ENCODE measurements around the gene MPHOSPH9. TPM values are rescaled to one million over a fixed set of nuclear protein-coding genes. Genes with fewer than 3 reads are reported as not detected.
A peak's percentile ranks its signal among the peaks of the same experiment; 100 is the strongest.

Gene MPHOSPH9
- total and polyA plus RNA-seq, 11 donors = 6.0 to 32.3 (median 20.4) TPM

DNA sequence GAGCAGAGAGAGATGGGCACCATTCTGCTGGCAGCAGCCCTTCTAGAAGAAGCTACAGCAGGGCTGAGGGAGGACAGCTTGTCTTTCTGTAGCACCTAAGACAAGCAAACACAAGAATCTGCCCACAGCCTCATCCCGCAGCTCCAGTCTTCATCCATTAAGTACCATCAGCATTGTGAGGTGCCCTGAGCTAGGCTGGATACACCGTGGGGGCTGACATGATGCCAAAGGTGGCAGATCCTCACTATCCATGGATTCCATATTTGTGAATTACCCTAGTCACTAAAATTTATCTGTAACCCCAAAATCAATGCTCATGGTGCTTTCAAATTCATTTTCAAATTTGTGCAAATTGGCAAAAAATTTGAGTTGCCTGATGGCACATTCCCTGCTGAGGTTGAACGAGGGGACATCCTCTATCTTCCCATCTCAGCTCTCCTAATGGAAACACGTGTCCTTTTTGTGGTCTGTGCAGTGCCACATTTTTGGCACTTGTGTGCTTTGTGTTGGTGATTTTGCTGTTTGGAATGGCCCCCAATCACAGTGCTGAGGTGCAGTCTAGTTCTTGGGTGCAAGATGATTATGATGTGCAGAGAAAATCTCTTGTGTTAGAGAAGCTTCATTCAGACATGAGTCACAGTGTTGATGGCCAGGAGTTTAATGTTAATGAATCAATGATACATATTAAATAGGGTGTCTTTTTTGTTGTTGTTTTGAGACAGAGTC lies 89.0 kb downstream of the MPHOSPH9 start:
- no peak overlapping the region for H3K4me3 ChIP-seq
- ATAC-seq (no peak), DNase-seq (no peak)
- H3K27me3 ChIP-seq = no peaks in the 10 kb centered on the region
- intact Hi-C loops (cut with DNase I) = loop anchor here in 7 of 10 donors (5.0 to 10.0 kb wide), 2 partner anchors 37 to 49 kb away; no protein-coding TSS in a partner anchor
- no peaks in the 10 kb centered on the region for H3K9me3 ChIP-seq
- H3K36me3 ChIP-seq = no peaks in the 10 kb centered on the region
- 74 to 79% (median 76%) methylated on average over 4 of the region's 4 CpGs for WGBS, 4 donors
- peaks cover 8 to 55% (median 45%) of the 10 kb centered on the region in 12 donors for H3K4me1 ChIP-seq
- no peak for TF ChIP-seq POLR2A (IDR thresholded peaks at IDR 0.05)
- TF ChIP-seq, protein P1, sequence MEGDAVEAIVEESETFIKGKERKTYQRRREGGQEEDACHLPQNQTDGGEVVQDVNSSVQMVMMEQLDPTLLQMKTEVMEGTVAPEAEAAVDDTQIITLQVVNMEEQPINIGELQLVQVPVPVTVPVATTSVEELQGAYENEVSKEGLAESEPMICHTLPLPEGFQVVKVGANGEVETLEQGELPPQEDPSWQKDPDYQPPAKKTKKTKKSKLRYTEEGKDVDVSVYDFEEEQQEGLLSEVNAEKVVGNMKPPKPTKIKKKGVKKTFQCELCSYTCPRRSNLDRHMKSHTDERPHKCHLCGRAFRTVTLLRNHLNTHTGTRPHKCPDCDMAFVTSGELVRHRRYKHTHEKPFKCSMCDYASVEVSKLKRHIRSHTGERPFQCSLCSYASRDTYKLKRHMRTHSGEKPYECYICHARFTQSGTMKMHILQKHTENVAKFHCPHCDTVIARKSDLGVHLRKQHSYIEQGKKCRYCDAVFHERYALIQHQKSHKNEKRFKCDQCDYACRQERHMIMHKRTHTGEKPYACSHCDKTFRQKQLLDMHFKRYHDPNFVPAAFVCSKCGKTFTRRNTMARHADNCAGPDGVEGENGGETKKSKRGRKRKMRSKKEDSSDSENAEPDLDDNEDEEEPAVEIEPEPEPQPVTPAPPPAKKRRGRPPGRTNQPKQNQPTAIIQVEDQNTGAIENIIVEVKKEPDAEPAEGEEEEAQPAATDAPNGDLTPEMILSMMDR (IDR thresholded peaks at IDR 0.05) = no peak
- H3K27ac ChIP-seq = peak overlapping the region in 9 of 12 donors; percentile 19 to 87 (median 78)

DNA sequence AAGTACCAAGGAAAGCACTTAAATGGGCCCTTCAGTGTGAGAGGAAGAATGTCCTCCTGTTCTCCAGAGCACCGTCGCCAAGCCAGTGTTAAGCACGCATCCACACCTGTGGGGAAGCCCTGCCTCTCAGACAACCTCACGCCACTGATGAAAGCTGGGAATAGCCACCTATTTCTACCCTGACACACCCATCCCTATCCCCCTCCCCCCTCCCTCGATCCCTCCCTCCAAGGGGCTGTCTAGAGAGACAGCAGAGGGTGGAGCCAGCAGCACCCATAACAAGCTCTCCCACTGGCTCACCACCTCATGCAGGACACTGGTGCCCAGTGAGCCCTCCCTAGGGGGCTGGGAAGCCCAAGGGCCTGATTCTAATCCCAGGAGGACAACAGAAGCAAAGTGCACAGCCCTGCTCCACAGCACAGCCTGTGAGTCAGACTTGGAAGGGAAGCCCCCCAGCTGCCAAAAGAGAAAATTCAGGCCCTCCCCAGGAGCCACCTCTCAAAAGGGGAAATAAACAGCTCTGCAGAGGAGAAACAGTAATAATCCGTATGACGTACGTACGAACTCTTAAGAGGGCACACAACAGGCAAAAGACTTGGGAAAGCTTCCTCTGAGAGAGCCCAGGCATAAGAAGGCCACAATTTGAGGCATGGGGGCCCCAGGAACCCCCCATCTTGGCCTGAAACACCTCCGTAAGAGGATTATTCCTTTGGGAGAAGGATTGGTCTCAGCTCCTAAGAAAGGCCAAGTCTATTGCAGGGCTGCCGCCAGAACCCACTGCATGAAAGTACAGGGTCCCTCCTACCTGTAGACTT lies 89.8 kb downstream of the MPHOSPH9 start:
- TF ChIP-seq, protein P1 (IDR thresholded peaks at IDR 0.05) = no peak
- no peak for TF ChIP-seq POLR2A (IDR thresholded peaks at IDR 0.05)
- Histone ChIP-seq H3K4me1 (peaks cover 8 to 50% (median 42%) of the 10 kb centered on the region in 12 donors), H3K4me3 (no peak overlapping the region), H3K9me3 (no peaks in the 10 kb centered on the region), H3K27ac (peak overlapping the region in 9 of 12 donors; percentile 54 to 87 (median 79)), H3K36me3 (no peaks in the 10 kb centered on the region), H3K27me3 (no peaks in the 10 kb centered on the region)
- WGBS, 4 donors = 69 to 83% (median 76%) methylated on average over 11 of the region's 11 CpGs
- DNase-seq (peak in 1 of 5 donors; percentile 48), ATAC-seq (peak in 2 of 4 donors; percentile 7 to 35)
- intact Hi-C loops (cut with DNase I) = loop anchor here in 7 of 10 donors (5.0 to 10.0 kb wide), 2 partner anchors 36 to 48 kb away; no protein-coding TSS in a partner anchor

DNA sequence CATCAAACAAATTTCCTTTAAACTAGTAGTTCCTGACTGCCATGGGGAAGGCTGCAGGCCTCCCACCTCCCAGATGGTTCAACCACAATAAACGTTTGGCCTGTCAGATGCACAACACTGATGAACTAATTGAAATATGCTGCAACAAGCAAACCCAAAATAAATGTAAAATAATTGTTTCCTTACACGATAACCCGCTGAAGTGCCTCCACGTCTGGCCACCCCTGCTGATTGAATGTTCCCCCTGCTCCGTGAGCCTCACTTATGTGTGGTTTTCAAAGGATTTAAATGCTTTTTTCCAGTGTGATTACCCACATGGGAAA lies 90.5 kb downstream of the MPHOSPH9 start:
- ATAC-seq (no peak), DNase-seq (no peak)
- peak overlapping the region in 10 of 12 donors; percentile 70 to 87 (median 80) for H3K27ac ChIP-seq
- no peaks in the 10 kb centered on the region for H3K9me3 ChIP-seq
- TF ChIP-seq, protein P1 (IDR thresholded peaks at IDR 0.05) = no peak
- TF ChIP-seq POLR2A (IDR thresholded peaks at IDR 0.05) = no peak
- intact Hi-C loops (cut with DNase I) = loop anchor here in 7 of 10 donors (5.0 to 10.0 kb wide), 2 partner anchors 35 to 48 kb away; no protein-coding TSS in a partner anchor
- WGBS, 4 donors = 80 to 83% (median 82%) methylated on average over 5 of the region's 5 CpGs
- H3K4me3 ChIP-seq = no peak overlapping the region
- peaks cover 8 to 50% (median 42%) of the 10 kb centered on the region in 12 donors for H3K4me1 ChIP-seq
- no peaks in the 10 kb centered on the region for H3K27me3 ChIP-seq
- peaks cover 0 to 1% (median 0%) of the 10 kb centered on the region in 9 donors for H3K36me3 ChIP-seq

All from heart left ventricle (tissue), 16 donors.